MM.1S (cell line): Measurements from ENCODE around the gene SKA1.
"Not testable (repeated sequence)": the region's sequence is repeated elsewhere in the genome, so short reads cannot be mapped to it uniquely, and the experiment has no call there.

Experiments used
- DNase-seq: peaks from one replicate; pipeline ENCODE4 v3.0.0-alpha.2; 2015
- H2AFZ ChIP-seq: fragments of 300-600 bp; sonication (generic); 2 replicates; pipeline ENCODE4 v1.6.0; 2016; ENCODE audit warnings: antibody characterized with exemption, low read length
- H3F3A ChIP-seq: fragments of 300-600 bp; sonication (generic); 2 replicates; pipeline ENCODE4 v1.6.1; 2016; ENCODE audit warnings: mild to moderate bottlenecking, antibody characterized with exemption, low read length, moderate library complexity, mixed read lengths; ENCODE audit not compliant: insufficient read depth
- H3K27ac ChIP-seq: fragments of 300-600 bp; sonication (generic); 2 replicates; pipeline ENCODE4 v1.5.1; 2016; ENCODE audit warnings: mild to moderate bottlenecking, low read length
- H3K27me3 ChIP-seq: fragments of 300-600 bp; sonication (generic); replicated peaks from 2 replicates; pipeline ENCODE4 v1.6.0; 2016; ENCODE audit warnings: low read length; ENCODE audit not compliant: insufficient read depth
- H3K36me3 ChIP-seq: fragments of 300-600 bp; sonication (generic); replicated peaks from 2 replicates; pipeline ENCODE4 v1.6.1; 2016; ENCODE audit warnings: mild to moderate bottlenecking, low read length, mixed read lengths; ENCODE audit not compliant: insufficient read depth
- H3K4me1 ChIP-seq: fragments of 300-600 bp; sonication (generic); 2 replicates; pipeline ENCODE4 v1.6.1; 2016; ENCODE audit warnings: low read length, mixed read lengths
- H3K4me2 ChIP-seq: fragments of 300-600 bp; sonication (generic); 2 replicates; pipeline ENCODE4 v1.6.0; 2016; ENCODE audit warnings: low read depth, low read length
- H3K4me3 ChIP-seq: fragments of 300-600 bp; sonication (generic); 2 replicates; pipeline ENCODE4 v1.5.1; 2016; ENCODE audit warnings: low read length, mixed read lengths
- H3K79me2 ChIP-seq: fragments of 300-600 bp; sonication (generic); 2 replicates; pipeline ENCODE4 v1.6.1; 2016; ENCODE audit warnings: mixed run types, low read length, mixed read lengths
- H3K9ac ChIP-seq: fragments of 300-600 bp; sonication (generic); 2 replicates; pipeline ENCODE4 v1.6.1; 2016; ENCODE audit warnings: low read length, mixed read lengths
- H3K9me2 ChIP-seq: fragments of 300-600 bp; sonication (generic); replicated peaks from 2 replicates; pipeline ENCODE4 v1.6.1; 2016; ENCODE audit warnings: mild to moderate bottlenecking, low read length, mixed read lengths; ENCODE audit not compliant: insufficient read depth
- H3K9me3 ChIP-seq: fragments of 300-600 bp; sonication (generic); replicated peaks from 2 replicates; pipeline ENCODE4 v1.6.1; 2016; ENCODE audit warnings: mild to moderate bottlenecking, low read length, mixed read lengths; ENCODE audit not compliant: insufficient read depth
- H4K20me1 ChIP-seq: fragments of 300-600 bp; sonication (generic); 2 replicates; pipeline ENCODE4 v1.6.1; 2016; ENCODE audit warnings: mild to moderate bottlenecking, low read length, moderate library complexity, mixed read lengths; ENCODE audit not compliant: insufficient read depth
- CTCF ChIP-seq: fragments of 300-600 bp; sonication (generic); IDR thresholded peaks from 2 replicates; pipeline ENCODE4 v1.5.1; 2016; ENCODE audit warnings: antibody characterized with exemption, low read length, mixed read lengths
- EZH2 ChIP-seq: fragments of 300-600 bp; sonication (generic); optimal IDR thresholded peaks from 2 replicates; pipeline ENCODE3; 2017; ENCODE audit warnings: low read depth, mild to moderate bottlenecking, antibody characterized with exemption, low read length, mixed read lengths
- EZH2phosphoT487 ChIP-seq: fragments of 300-600 bp; sonication (generic); IDR thresholded peaks from 2 replicates; pipeline ENCODE4 v1.6.1; 2018; ENCODE audit warnings: antibody characterized with exemption, low read length

Gene SKA1

GRCh38 chr18:50409236-50409635 is 34.4 kb downstream of the SKA1 start:
- no peaks in the 10 kb centered on the region for H3K9me2 ChIP-seq
- H3K4me2 ChIP-seq, result no peak overlapping the region
- H3F3A ChIP-seq, result no peaks in the 10 kb centered on the region
- H3K9me3 ChIP-seq, result no peaks in the 10 kb centered on the region
- no peaks in the 10 kb centered on the region for H3K36me3 ChIP-seq
- H3K4me1 ChIP-seq, result no peaks in the 10 kb centered on the region
- H3K79me2 ChIP-seq, result no peaks in the 10 kb centered on the region
- H3K27ac ChIP-seq, result no peak overlapping the region
- TF ChIP-seq CTCF (no peak), EZH2 (no peak), EZH2phosphoT487 (no peak)
- no peak overlapping the region for H3K9ac ChIP-seq
- H3K27me3 ChIP-seq, result no peaks in the 10 kb centered on the region
- no peak overlapping the region for H2AFZ ChIP-seq
- DNase-seq, result no peak
- H4K20me1 ChIP-seq, result no peaks in the 10 kb centered on the region
- no peak overlapping the region for H3K4me3 ChIP-seq

GRCh38 chr18:50410008-50410407 is 35.2 kb downstream of the SKA1 start:
- Histone ChIP-seq H4K20me1 (no peaks in the 10 kb centered on the region), H3K27ac (no peak overlapping the region), H3F3A (no peaks in the 10 kb centered on the region), H3K4me1 (no peaks in the 10 kb centered on the region), H3K4me3 (no peak overlapping the region), H2AFZ (no peak overlapping the region), H3K9me2 (no peaks in the 10 kb centered on the region), H3K4me2 (no peak overlapping the region), H3K27me3 (no peaks in the 10 kb centered on the region), H3K79me2 (no peaks in the 10 kb centered on the region), H3K9me3 (no peaks in the 10 kb centered on the region), H3K36me3 (no peaks in the 10 kb centered on the region), H3K9ac (no peak overlapping the region)
- peak; percentile 19 for DNase-seq
- TF ChIP-seq EZH2, result no peak
- TF ChIP-seq CTCF, result no peak
- TF ChIP-seq EZH2phosphoT487, result no peak

GRCh38 chr18:50410894-50411293 is 36.0 kb downstream of the SKA1 start:
- Histone ChIP-seq H3K36me3 (no peaks in the 10 kb centered on the region), H3K9ac (no peak overlapping the region), H3K27ac (no peak overlapping the region), H3K9me2 (no peaks in the 10 kb centered on the region), H2AFZ (no peak overlapping the region), H4K20me1 (no peaks in the 10 kb centered on the region), H3K4me3 (no peak overlapping the region), H3K4me1 (no peaks in the 10 kb centered on the region), H3K27me3 (no peaks in the 10 kb centered on the region), H3K79me2 (no peaks in the 10 kb centered on the region), H3K4me2 (no peak overlapping the region), H3F3A (no peaks in the 10 kb centered on the region), H3K9me3 (no peaks in the 10 kb centered on the region)
- no peak for DNase-seq
- no peak for TF ChIP-seq EZH2

GRCh38 chr18:50416832-50417231 is 42.0 kb downstream of the SKA1 start:
- H3K79me2 ChIP-seq, H3K4me1 ChIP-seq, H3K27me3 ChIP-seq, H3K9me3 ChIP-seq, H3K27ac ChIP-seq, H3K9me2 ChIP-seq, H3F3A ChIP-seq, H2AFZ ChIP-seq, H4K20me1 ChIP-seq, H3K4me2 ChIP-seq, H3K4me3 ChIP-seq, H3K36me3 ChIP-seq, H3K9ac ChIP-seq, DNase-seq: not testable (repeated sequence)

GRCh38 chr18:50417705-50418104 is 42.9 kb downstream of the SKA1 start:
- H3K36me3 ChIP-seq, H4K20me1 ChIP-seq, DNase-seq, H3K9me2 ChIP-seq, H3K9ac ChIP-seq, H3K4me3 ChIP-seq, H3K9me3 ChIP-seq, H3K27me3 ChIP-seq, H3K4me1 ChIP-seq, H2AFZ ChIP-seq, H3K27ac ChIP-seq, H3K4me2 ChIP-seq, H3F3A ChIP-seq, H3K79me2 ChIP-seq: not testable (repeated sequence)
